GM12891 (cell line): ENCODE data around the gene OLFML3.

Source experiments
- PAX5 ChIP-seq: IDR thresholded peaks from 2 replicates; pipeline ENCODE4 v1.6.1; 2011; ENCODE audit warnings: low read length, moderate library complexity, mild to moderate bottlenecking; ENCODE audit not compliant: insufficient read depth, severe bottlenecking
- POLR2A ChIP-seq: IDR thresholded peaks from 2 replicates; pipeline ENCODE4 v1.6.1; 2011; ENCODE audit warnings: low read depth, low read length, control low read depth
- POLR2AphosphoS5 ChIP-seq: IDR thresholded peaks from 2 replicates; pipeline ENCODE4 v1.6.1; 2011; ENCODE audit warnings: low read depth, low read length, control low read depth
- SPI1 ChIP-seq: IDR thresholded peaks from 2 replicates; pipeline ENCODE4 v1.6.1; 2011; ENCODE audit warnings: low read depth, low read length, control low read depth
- TAF1 ChIP-seq: IDR thresholded peaks from 2 replicates; pipeline ENCODE4 v1.6.1; 2011; ENCODE audit warnings: low read depth, low read length, control low read depth

DNA sequence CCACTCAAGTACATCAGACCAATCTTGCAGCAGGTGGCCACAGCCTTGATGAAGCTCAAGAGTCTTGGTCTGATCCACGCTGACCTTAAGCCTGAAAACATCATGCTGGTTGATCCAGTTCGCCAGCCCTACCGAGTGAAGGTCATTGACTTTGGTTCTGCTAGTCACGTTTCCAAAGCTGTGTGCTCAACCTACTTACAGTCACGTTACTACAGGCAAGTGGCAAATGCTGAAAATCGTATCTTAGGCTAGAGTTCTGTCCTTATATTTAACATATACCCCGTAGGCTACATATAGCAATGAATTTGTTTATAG, 38.1 kb upstream of the OLFML3 start:
- TF ChIP-seq POLR2AphosphoS5 (no peak), POLR2A (no peak), PAX5 (no peak), TAF1 (no peak), SPI1 (no peak)
